Measurements from ENCODE around the gene RRM1.
"Not testable (repeated sequence)": the region's sequence is repeated elsewhere in the genome, so short reads cannot be mapped to it uniquely, and the experiment has no call there.

The RRM1 gene

DNA sequence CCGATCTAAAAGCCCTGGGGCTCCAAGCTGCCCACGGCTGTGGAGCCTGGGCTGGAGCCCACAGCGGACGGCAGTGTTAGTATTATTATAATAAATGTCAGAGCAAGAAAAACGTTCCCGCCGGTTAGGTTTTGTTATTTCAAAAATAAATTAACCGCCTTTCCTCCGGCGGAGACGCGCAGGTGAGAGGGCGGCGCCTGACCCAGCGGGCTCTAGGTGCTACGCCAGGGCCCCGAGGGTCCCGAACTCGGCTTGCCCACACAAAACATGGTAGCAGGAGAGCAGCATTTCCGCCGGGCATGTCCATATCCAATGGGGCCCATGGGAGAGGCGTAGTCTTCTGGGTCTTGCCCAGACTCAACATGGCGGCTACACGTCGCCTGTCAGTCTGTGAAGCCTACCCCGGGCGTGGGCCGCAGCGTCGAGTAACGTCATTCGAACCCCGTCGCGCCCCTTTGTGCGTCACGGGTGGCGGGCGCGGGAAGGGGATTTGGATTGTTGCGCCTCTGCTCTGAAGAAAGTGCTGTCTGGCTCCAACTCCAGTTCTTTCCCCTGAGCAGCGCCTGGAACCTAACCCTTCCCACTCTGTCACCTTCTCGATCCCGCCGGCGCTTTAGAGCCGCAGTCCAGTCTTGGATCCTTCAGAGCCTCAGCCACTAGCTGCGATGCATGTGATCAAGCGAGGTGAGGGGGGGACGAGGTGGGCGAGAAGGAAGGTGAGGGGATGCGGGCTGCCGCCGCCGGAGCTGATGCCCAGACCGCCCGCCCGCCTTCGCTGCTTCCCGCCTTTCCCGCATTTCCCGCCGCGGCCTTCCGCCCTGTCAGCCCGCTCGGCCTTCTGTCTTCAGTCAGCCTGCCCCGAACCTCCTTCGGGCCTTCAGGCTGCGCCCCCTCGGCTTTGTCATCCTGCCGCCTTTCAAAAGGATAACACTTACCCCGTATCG is at the start of gene RRM1:
Gene RRM1, plus strand, starts transcription at position 452 of the 944 bp plus-strand sequence. Its CDS starts 214 bp downstream, at position 666.
- peak within 1 kb of the TSS; percentile 82 for H3K4me3 ChIP-seq (ENCODE audit: low read depth, low read length)

DNA sequence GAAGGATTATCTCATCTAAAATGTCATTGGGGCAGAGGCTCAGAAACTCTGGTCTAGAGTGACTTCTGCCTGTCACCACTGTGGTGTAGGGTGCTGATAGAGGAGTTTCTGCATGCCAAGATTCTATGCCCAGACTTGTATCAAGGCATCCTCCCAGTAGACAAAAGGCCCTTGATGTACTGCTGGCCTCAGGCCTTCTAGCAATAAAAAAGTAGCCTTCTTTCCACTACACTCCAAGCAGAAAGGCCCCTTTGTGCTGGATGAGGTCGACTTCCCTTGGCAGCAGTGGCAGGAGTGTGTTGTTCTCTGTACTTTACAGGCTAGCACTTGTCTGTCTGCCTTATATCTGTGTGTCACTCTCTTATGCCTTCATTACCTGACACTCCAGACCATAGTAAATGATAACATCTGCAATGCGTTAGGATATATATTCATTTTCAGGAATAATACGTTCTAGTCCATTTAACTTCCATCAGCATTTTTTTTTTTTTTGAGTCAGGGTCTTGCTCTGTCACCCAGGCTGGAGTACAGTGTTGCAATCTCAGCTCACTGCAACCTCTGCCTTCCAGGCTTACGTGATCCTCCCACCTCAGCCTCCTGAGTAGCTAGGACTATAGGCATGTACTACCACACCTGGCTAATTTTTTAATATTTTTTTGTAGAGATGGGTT is 49.5 kb upstream of the RRM1 start:
- TF ChIP-seq, protein P1, sequence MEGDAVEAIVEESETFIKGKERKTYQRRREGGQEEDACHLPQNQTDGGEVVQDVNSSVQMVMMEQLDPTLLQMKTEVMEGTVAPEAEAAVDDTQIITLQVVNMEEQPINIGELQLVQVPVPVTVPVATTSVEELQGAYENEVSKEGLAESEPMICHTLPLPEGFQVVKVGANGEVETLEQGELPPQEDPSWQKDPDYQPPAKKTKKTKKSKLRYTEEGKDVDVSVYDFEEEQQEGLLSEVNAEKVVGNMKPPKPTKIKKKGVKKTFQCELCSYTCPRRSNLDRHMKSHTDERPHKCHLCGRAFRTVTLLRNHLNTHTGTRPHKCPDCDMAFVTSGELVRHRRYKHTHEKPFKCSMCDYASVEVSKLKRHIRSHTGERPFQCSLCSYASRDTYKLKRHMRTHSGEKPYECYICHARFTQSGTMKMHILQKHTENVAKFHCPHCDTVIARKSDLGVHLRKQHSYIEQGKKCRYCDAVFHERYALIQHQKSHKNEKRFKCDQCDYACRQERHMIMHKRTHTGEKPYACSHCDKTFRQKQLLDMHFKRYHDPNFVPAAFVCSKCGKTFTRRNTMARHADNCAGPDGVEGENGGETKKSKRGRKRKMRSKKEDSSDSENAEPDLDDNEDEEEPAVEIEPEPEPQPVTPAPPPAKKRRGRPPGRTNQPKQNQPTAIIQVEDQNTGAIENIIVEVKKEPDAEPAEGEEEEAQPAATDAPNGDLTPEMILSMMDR (IDR thresholded peaks at IDR 0.05; ENCODE audit: low read depth, low read length), result no peak
- H3K4me3 ChIP-seq (ENCODE audit: low read depth, low read length), result no peak overlapping the region

More for the DNA sequence above, at the start of gene RRM1:
- TF ChIP-seq, protein P1 (IDR thresholded peaks at IDR 0.05; ENCODE audit: low read depth, low read length), result no peak

DNA sequence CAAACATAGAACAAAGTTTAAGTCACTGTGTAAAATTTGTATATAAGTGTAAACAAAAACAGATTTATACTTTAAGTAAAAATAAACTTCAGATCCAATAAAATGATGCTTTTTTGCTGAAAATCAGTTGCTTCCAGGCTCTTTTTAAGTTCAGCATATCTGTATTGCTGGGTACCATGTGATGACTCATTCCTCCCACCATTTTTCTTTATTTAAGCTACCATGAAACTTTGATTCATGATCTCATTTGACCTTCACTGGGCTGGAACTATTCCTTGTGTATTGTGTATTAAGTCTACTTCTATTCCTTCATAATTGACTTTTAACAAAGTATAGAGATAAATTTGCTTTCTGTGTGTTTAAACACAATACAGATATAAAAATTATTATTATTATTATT is 46.3 kb upstream of the RRM1 start:
- TF ChIP-seq, protein P1 (IDR thresholded peaks at IDR 0.05; ENCODE audit: low read depth, low read length), result no peak

DNA sequence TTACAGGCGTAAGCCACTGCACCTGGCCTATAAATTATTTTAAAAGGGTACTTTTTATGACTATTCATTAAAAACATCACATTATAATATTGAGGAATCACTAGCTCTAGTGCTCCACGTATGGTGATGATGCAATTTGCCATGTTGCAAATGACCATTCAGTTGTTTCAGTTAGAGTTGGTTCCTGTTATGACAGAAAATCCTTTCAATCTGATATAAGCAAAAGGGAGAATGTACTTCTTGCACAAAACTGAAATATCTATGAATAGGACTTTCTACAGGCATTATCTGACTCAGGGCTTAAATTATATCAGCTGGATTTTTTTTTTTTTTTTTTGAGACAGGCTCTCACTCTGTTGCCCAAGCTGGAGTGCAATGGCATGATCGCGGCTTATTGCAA is 45.6 kb upstream of the RRM1 start:
- TF ChIP-seq, protein P1 (IDR thresholded peaks at IDR 0.05; ENCODE audit: low read depth, low read length), result no peak
- H3K4me3 ChIP-seq (ENCODE audit: low read depth, low read length), result no peak overlapping the region

More for the DNA sequence above, 46.3 kb upstream of the RRM1 start:
- no peak overlapping the region for H3K4me3 ChIP-seq (ENCODE audit: low read depth, low read length)

DNA sequence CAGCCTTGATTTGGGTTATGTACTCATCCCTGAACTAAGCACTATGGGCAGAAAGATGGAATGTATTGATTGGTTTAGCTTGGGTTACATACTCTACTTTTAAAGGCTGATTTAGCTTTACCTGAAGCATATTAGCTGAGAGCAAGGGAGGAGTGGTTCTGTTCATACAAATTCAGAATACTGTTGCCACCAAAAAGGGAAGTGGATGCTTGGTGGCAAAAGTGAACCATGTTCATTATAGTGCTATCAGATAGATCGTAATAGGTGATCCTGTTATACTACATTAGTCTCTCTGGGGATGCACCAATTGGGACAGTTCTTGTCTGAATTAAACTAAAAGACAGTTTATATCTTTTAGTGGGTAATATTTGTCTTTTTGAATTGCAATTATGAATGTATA is 44.5 kb upstream of the RRM1 start:
- no peak overlapping the region for H3K4me3 ChIP-seq (ENCODE audit: low read depth, low read length)

DNA sequence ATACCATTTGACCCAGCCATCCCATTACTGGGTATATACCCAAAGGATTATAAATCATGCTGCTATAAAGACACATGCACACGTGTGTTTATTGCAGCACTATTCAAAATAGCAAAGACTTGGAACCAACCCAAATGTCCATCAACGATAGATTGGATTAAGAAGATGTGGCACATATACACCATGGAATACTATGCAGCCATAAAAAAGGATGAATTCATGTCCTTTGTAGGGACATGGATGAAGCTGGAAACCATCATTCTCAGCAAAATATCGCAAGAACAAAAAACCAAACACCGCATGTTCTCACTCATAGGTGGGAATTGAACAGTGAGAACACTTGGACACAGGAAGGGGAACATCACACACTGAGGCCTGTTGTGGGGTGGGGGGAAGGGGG is 41.4 kb upstream of the RRM1 start:
- not testable (repeated sequence) for H3K4me3 ChIP-seq (ENCODE audit: low read depth, low read length)

More for the DNA sequence above, 44.5 kb upstream of the RRM1 start:
- TF ChIP-seq, protein P1 (IDR thresholded peaks at IDR 0.05; ENCODE audit: low read depth, low read length), result no peak

DNA sequence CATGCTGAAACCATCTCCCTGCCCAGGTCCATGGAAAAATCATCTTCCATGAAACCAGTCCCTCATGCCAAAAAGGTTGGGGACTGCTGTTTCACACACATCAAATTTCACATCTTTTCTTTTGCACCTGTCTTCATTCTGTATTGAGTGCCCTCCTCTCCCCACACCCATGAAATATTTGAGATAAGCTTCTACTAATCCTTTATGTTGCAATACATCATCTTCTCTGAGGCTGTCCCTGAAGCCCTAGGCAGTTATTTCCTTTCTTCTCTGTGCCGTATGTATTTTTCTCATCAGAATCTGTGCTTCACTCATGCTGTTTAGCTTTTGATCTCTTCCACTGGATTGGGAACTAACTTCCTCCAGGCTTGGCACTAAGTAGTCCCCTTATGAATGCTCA is 40.0 kb upstream of the RRM1 start:
- H3K4me3 ChIP-seq (ENCODE audit: low read depth, low read length), result no peak overlapping the region

More for the DNA sequence above, 40.0 kb upstream of the RRM1 start:
- TF ChIP-seq, protein P1 (IDR thresholded peaks at IDR 0.05; ENCODE audit: low read depth, low read length), result no peak

Measured in WI38 (cell line).